ENCODE data around the gene GABPB2. TPM values are rescaled to one million over a fixed set of nuclear protein-coding genes. Genes with fewer than 3 reads are reported as not detected.

Gene GABPB2
- total and polyA plus RNA-seq, 3 donors from 2014 or later: 43.1 to 50.2 (median 45.3) TPM

DNA sequence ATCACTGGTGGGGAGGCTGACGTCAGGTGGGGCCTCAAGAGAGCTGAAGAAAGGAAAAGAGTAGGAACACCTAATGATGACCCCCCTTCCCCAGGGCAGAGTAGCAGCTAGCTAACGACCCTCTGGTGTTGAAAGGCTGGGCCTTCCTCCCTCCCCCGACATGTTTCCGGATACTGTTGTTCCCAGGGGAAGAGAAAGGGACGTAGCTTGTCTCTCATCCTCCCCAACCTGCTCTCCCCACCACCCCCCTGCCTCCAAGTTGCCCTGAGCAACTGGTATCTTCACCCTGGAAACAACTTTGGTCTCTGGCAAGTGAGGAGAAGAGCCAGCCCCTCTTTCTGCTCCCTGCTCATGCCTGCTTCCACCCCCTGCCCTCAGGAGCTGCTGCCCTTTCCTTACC is 73.4 kb downstream of the GABPB2 start:
- intact Hi-C loops (cut with DNase I; ENCODE audit: low total_unique reads): no loop called here
- no peak for TF ChIP-seq POLR2A (IDR thresholded peaks at IDR 0.05)
- TF ChIP-seq, protein P1, sequence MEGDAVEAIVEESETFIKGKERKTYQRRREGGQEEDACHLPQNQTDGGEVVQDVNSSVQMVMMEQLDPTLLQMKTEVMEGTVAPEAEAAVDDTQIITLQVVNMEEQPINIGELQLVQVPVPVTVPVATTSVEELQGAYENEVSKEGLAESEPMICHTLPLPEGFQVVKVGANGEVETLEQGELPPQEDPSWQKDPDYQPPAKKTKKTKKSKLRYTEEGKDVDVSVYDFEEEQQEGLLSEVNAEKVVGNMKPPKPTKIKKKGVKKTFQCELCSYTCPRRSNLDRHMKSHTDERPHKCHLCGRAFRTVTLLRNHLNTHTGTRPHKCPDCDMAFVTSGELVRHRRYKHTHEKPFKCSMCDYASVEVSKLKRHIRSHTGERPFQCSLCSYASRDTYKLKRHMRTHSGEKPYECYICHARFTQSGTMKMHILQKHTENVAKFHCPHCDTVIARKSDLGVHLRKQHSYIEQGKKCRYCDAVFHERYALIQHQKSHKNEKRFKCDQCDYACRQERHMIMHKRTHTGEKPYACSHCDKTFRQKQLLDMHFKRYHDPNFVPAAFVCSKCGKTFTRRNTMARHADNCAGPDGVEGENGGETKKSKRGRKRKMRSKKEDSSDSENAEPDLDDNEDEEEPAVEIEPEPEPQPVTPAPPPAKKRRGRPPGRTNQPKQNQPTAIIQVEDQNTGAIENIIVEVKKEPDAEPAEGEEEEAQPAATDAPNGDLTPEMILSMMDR (IDR thresholded peaks at IDR 0.05): no peak
- 52 to 60% methylated on average over 5 of the region's 5 CpGs for WGBS, 2 donors
- Histone ChIP-seq H3K4me1 (peaks cover 36% of the 10 kb centered on the region), H3K9me3 (no peaks in the 10 kb centered on the region), H3K4me3 (peak overlapping the region in 1 of 2 donors; percentile 93), H3K36me3 (ENCODE audit: low read depth, missing control alignments) (no peaks in the 10 kb centered on the region), H3K27me3 (no peaks in the 10 kb centered on the region), H3K27ac (peak overlapping the region; percentile 31 to 60)
- no peak for DNase-seq

DNA sequence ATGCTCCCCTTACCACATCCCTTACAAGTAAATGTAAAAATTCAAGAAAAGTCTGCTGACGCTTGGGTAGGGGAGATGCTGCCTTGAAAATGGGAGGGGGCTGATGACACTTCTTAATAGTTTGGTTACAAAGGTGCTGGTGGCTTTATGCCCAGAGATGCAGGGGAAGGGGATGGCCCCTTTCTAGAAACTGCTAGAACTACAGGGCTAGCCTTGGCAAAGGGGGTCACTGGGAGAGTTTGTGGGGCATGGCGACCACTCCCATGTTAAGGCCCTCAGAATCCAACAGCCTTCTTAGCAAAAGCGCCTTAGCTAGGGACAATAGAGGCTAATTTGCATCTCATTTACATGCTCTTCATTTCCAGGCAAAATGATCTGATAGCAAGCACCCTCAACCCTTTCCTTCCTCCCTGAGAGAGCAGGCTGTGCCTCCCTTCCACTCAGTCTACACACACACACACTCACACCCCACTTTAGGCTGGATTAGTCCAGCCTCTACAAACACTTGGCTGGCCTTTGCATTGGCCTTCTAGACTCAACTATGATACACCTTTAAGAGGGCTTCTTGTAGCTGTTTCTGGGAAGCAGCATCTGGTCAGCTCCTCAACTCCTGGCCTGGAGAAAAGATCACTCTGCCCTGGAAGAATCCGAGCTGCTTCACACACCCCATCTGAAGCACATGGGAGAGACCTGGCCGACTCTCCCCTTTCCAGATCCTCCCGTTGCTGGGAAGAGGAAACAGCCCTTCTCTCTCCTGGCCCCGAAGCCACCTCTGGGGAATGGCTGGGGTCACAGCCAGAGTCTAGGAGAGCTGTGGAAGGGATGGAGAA is 74.1 kb downstream of the GABPB2 start:
- peak overlapping the region; percentile 66 to 83 for H3K27ac ChIP-seq
- peak overlapping the region; percentile 86 to 93 for H3K4me3 ChIP-seq
- no peaks in the 10 kb centered on the region for H3K27me3 ChIP-seq
- no peaks in the 10 kb centered on the region for H3K9me3 ChIP-seq
- TF ChIP-seq POLR2A (IDR thresholded peaks at IDR 0.05): no peak
- TF ChIP-seq, protein P1 (IDR thresholded peaks at IDR 0.05): no peak
- intact Hi-C loops (cut with DNase I; ENCODE audit: low total_unique reads): no loop called here
- DNase-seq: no peak
- 32 to 38% methylated on average over 7 of the region's 7 CpGs for WGBS, 2 donors
- H3K36me3 ChIP-seq (ENCODE audit: low read depth, missing control alignments): no peaks in the 10 kb centered on the region
- peaks cover 41% of the 10 kb centered on the region for H3K4me1 ChIP-seq

DNA sequence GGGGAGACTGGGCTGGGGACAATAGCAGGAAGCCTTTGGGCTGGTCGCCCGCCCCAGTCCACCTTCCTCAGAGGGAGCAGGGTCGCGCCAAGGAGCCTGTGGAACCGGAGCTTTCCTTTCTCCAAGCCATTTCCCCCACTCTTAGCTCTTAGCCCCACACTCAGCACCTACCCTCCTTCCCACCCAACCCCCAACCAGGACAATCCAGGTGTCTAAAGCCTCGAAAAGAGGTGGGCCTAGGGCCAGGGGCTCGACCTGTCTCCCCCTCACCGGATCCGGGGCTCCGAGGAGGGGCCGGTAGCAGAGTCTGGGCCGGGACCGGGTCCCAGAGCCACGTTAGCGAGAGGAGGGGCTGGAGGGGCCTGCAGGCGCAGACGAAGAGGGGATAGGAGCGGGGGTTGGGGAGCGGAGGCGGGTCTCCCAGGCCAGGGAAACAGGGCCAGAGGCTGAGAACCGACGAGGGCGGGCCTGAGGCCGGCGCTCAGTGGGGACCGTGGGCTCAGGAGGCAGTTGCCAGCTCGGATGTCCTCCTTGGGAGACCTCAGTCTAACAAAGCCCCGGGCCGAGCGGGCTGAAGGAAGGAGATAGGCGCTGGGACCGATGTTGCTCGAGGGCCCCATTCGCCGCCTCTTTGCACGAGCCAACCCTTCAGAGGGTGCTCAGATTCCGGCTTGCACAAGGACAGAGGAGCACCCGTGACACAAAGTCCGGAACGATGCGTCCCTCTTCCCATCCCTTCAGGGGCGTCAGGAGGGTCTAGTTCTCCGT is 74.9 kb downstream of the GABPB2 start:
- Histone ChIP-seq H3K4me3 (peak overlapping the region; percentile 86 to 93), H3K27me3 (no peaks in the 10 kb centered on the region), H3K9me3 (no peaks in the 10 kb centered on the region), H3K36me3 (ENCODE audit: low read depth, missing control alignments) (no peaks in the 10 kb centered on the region), H3K27ac (peak overlapping the region; percentile 66 to 83), H3K4me1 (peaks cover 46% of the 10 kb centered on the region)
- DNase-seq: peak; percentile 31
- TF ChIP-seq, protein P1 (IDR thresholded peaks at IDR 0.05): no peak
- TF ChIP-seq POLR2A (IDR thresholded peaks at IDR 0.05): no peak
- WGBS, 2 donors: 4 to 5% methylated on average over 17 to 43 of the region's 43 CpGs
- intact Hi-C loops (cut with DNase I; ENCODE audit: low total_unique reads): no loop called here

DNA sequence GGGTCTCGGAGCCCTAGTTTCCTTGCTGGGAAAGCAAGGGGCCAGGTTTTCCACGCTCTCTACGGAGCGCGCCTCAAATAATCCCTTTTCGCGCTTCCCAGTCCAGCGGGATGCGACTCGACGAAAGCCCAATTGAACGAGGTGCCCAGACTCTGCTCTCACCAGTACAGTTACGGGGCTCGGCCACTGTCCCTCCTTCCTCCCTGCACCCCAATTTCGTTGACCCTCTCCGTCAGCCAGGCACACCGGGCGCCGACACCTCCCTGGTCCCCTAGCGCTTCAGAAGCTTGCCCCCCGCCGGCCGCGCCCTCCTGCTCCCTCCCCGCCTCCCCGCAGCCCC is 75.5 kb downstream of the GABPB2 start:
- H3K4me1 ChIP-seq: peaks cover 46% of the 10 kb centered on the region
- TF ChIP-seq, protein P1 (IDR thresholded peaks at IDR 0.05): no peak
- no peak for TF ChIP-seq POLR2A (IDR thresholded peaks at IDR 0.05)
- 0% methylated on average over 12 to 26 of the region's 26 CpGs for WGBS, 2 donors
- H3K27ac ChIP-seq: peak overlapping the region; percentile 66 to 83
- DNase-seq: no peak
- no peaks in the 10 kb centered on the region for H3K36me3 ChIP-seq (ENCODE audit: low read depth, missing control alignments)
- intact Hi-C loops (cut with DNase I; ENCODE audit: low total_unique reads): no loop called here
- no peaks in the 10 kb centered on the region for H3K9me3 ChIP-seq
- H3K27me3 ChIP-seq: no peaks in the 10 kb centered on the region
- H3K4me3 ChIP-seq: peak overlapping the region; percentile 86 to 93
